HEK293 (cell line): Measurements from ENCODE around the gene MYBPC3.

Source experiments
- CTCF ChIA-PET: fragments of 350-600 bp; formaldehyde crosslinking; extraction: SDS; loops from one replicate; lab custom pipeline; 2021; ENCODE audit warnings: antibody characterized with exemption; lab: Yijun Ruan, JAX
- POLR2A ChIA-PET: fragments of 300-600 bp; formaldehyde crosslinking; extraction: SDS; loops from one replicate; lab custom pipeline; 2020; ENCODE audit warnings: antibody characterized with exemption, inconsistent platforms; lab: Yijun Ruan, JAX
- H3K27ac ChIP-seq: fragments of 200-500 bp; sonication (Bioruptor generic); 2 replicates; pipeline ENCODE4 v1.5.1; 2014; ENCODE audit warnings: low read depth, low read length, control low read depth, inconsistent platforms; ENCODE audit errors: extremely low read depth
- H3K36me3 ChIP-seq, 2 experiments: fragments of 200-500 bp in 1 of 2; sonication (Bioruptor generic) in 1 of 2; 1 replicate in 1 of 2; 2 replicates in 1 of 2; pipeline ENCODE4 v1.5.1; 2014 to 2017; ENCODE audit warnings: inconsistent platforms in 2 of 2, low read length in 2 of 2; ENCODE audit not compliant: control insufficient read depth in 2 of 2, insufficient read depth in 1 of 2
- H3K4me1 ChIP-seq: fragments of 200-500 bp; sonication (Bioruptor generic); 2 replicates; pipeline ENCODE4 v1.5.1; 2014; ENCODE audit warnings: mild to moderate bottlenecking, low read length, inconsistent platforms; ENCODE audit not compliant: control insufficient read depth, insufficient read depth
- H3K4me3 ChIP-seq: 2 replicates; pipeline ENCODE4 v1.5.1; 2011; ENCODE audit warnings: low read depth, mild to moderate bottlenecking, control low read depth, low read length, moderate library complexity
- H3K9me3 ChIP-seq: fragments of 200-500 bp; sonication (Bioruptor generic); 2 replicates; pipeline ENCODE4 v1.5.1; 2014; ENCODE audit warnings: low read depth, low read length, inconsistent platforms; ENCODE audit not compliant: control insufficient read depth, insufficient read depth
- EGR2 ChIP-seq: fragments of 450-650 bp; formaldehyde crosslinking; IDR thresholded peaks from 2 replicates; pipeline ENCODE4 v1.5.1; 2016; ENCODE audit warnings: low read depth, missing biosample characterization, missing genetic modification characterization
- FEZF1 ChIP-seq: fragments of 450-650 bp; formaldehyde crosslinking; IDR thresholded peaks from 2 replicates; pipeline ENCODE4 v1.5.1; 2016; ENCODE audit warnings: missing biosample characterization, missing genetic modification characterization
- GLI4 ChIP-seq: fragments of 450-650 bp; formaldehyde crosslinking; IDR thresholded peaks from 2 replicates; pipeline ENCODE4 v1.5.1; 2016; ENCODE audit warnings: missing biosample characterization, missing genetic modification characterization
- IKZF3 ChIP-seq: fragments of 450-650 bp; IDR thresholded peaks from 2 replicates; pipeline ENCODE4 v1.5.0; 2018; ENCODE audit warnings: missing biosample characterization, mild to moderate bottlenecking, missing genetic modification characterization, moderate library complexity
- TRIM28 ChIP-seq: IDR thresholded peaks from 2 replicates; pipeline ENCODE4 v1.6.1; 2011; ENCODE audit warnings: low read length, control low read depth, borderline replicate concordance
- ZFHX2 ChIP-seq: fragments of 450-650 bp; formaldehyde crosslinking; conservative IDR thresholded peaks from 2 replicates; pipeline ENCODE4 v1.5.1; 2016; ENCODE audit warnings: missing biosample characterization, missing genetic modification characterization
- ZIC2 ChIP-seq: fragments of 450-650 bp; formaldehyde crosslinking; IDR thresholded peaks from 2 replicates; pipeline ENCODE4 v1.5.1; 2016; ENCODE audit warnings: missing biosample characterization, missing genetic modification characterization
- ZNF138 ChIP-seq: fragments of 450-650 bp; formaldehyde crosslinking; IDR thresholded peaks from 2 replicates; pipeline ENCODE4 v1.5.1; 2016; ENCODE audit warnings: missing biosample characterization, missing genetic modification characterization, borderline replicate concordance
- ZNF274 ChIP-seq, 2 experiments: fragments of 200-500 bp in 1 of 2; fragments of 450-650 bp in 1 of 2; sonication (Bioruptor generic) in 1 of 2; formaldehyde crosslinking in 1 of 2; IDR thresholded peaks; 2 replicates each; pipeline versions ENCODE4 v1.5.1 to v1.6.1; 2014 to 2016; ENCODE audit warnings: borderline replicate concordance in 1 of 2, inconsistent platforms in 1 of 2, low read length in 1 of 2, missing biosample characterization in 1 of 2, missing genetic modification characterization in 1 of 2
- ZNF404 ChIP-seq: fragments of 450-650 bp; formaldehyde crosslinking; IDR thresholded peaks from 2 replicates; pipeline ENCODE4 v1.5.1; 2017; ENCODE audit warnings: missing biosample characterization, missing genetic modification characterization
- ZNF416 ChIP-seq: fragments of 450-650 bp; formaldehyde crosslinking; IDR thresholded peaks from 2 replicates; pipeline ENCODE4 v1.5.1; 2016; ENCODE audit warnings: missing biosample characterization, missing genetic modification characterization
- ZNF544 ChIP-seq: fragments of 450-650 bp; formaldehyde crosslinking; IDR thresholded peaks from 2 replicates; pipeline ENCODE4 v1.5.0; 2017; ENCODE audit warnings: missing biosample characterization, missing genetic modification characterization
- ZNF548 ChIP-seq: fragments of 450-650 bp; formaldehyde crosslinking; IDR thresholded peaks from 2 replicates; pipeline ENCODE4 v1.5.1; 2016; ENCODE audit warnings: missing biosample characterization, missing genetic modification characterization
- ZNF600 ChIP-seq: fragments of 450-650 bp; formaldehyde crosslinking; IDR thresholded peaks from 2 replicates; pipeline ENCODE4 v1.5.1; 2016; ENCODE audit warnings: missing biosample characterization, missing genetic modification characterization
- ZNF704 ChIP-seq: fragments of 450-650 bp; formaldehyde crosslinking; IDR thresholded peaks from 2 replicates; pipeline ENCODE4 v1.5.1; 2016; ENCODE audit warnings: missing biosample characterization, missing genetic modification characterization
- TF ChIP-seq, protein P1 (sequence below): fragments of 450-650 bp; formaldehyde crosslinking; IDR thresholded peaks from 2 replicates; pipeline ENCODE4 v1.5.1; 2016; ENCODE audit warnings: missing biosample characterization, missing genetic modification characterization
- TF ChIP-seq, protein P2 (sequence below): fragments of 450-650 bp; formaldehyde crosslinking; conservative IDR thresholded peaks from 2 replicates; pipeline ENCODE4 v1.5.1; 2016; ENCODE audit warnings: low read depth, missing biosample characterization, missing genetic modification characterization
- TF ChIP-seq, protein P3 (sequence below): fragments of 450-650 bp; formaldehyde crosslinking; IDR thresholded peaks from 2 replicates; pipeline ENCODE4 v1.5.1; 2016; ENCODE audit warnings: missing biosample characterization, missing genetic modification characterization
- TF ChIP-seq, protein P4 (sequence below): fragments of 450-650 bp; formaldehyde crosslinking; IDR thresholded peaks from 2 replicates; pipeline ENCODE4 v1.5.1; 2016; ENCODE audit warnings: missing biosample characterization, missing genetic modification characterization

Gene MYBPC3

DNA sequence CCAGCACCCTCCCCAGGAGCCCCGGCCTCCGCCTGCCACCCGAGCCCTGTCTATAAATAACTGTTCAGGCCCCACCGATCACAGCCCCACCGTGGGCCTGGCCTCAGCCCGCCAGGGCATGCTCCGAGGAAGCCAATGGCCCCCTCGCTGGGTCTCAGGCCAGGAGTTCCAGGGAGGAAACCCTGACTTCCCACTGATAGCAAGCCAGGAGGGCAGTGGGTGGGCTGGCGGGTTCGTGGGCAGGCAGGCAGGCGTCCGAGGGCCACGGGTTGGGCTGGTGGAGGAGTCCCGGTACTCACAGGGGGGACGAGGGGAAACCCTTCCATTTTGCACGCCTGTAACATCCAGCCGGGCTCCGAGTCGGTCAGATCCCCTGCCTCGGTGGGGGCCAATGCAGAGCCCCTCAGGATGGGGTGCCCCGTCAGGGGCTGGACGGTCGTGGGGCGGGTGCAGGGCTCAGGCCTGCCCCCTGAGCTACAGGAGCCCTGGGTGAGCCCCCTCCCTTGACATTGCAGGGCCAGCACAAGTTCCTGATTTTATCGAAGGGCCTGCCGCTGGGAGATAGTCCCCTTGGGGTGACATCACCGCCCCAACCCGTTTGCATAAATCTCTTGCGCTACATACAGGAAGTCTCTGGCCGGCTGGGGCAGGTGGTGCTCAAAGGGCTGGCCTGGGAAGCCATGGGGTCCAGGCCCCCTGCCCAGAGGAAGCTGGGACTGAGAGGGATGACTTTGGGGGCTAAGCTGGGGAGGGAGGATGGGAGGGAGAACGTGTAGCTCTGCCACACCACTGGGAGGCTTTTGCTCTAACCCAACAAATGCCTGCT is 25.7 kb upstream of the MYBPC3 start, which contains the start of gene SPI1:
Gene SPI1 (minus strand): TSS at position 538 of the 826 bp plus-strand sequence. CDS start 194 bp downstream, at position 344.
- no peak within 1 kb of the TSS for H3K27ac ChIP-seq
- no peaks in the 10 kb centered on the region for H3K36me3 ChIP-seq
- CTCF ChIA-PET = no interaction called here
- POLR2A ChIA-PET = no interaction called here
- H3K4me1 ChIP-seq = no peaks in the 10 kb centered on the region
- TF ChIP-seq, protein P1, sequence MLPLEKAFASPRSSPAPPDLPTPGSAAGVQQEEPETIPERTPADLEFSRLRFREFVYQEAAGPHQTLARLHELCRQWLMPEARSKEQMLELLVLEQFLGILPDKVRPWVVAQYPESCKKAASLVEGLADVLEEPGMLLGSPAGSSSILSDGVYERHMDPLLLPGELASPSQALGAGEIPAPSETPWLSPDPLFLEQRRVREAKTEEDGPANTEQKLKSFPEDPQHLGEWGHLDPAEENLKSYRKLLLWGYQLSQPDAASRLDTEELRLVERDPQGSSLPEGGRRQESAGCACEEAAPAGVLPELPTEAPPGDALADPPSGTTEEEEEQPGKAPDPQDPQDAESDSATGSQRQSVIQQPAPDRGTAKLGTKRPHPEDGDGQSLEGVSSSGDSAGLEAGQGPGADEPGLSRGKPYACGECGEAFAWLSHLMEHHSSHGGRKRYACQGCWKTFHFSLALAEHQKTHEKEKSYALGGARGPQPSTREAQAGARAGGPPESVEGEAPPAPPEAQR (tag by site-specific recombination) = no peak
- TF ChIP-seq ZIC2 (tag by site-specific recombination) (peak; percentile 38; the same call in 1 of the 2 replicates), ZNF416 (tag by site-specific recombination) (no peak), ZNF544 (tag by site-specific recombination) (no peak), ZFHX2 (tag by site-specific recombination) (peak; percentile 63), ZNF704 (tag by site-specific recombination) (no peak), TRIM28 (no peak), ZNF404 (tag by site-specific recombination) (no peak), ZNF600 (tag by site-specific recombination) (no peak), EGR2 (tag by site-specific recombination) (peak; percentile 52; the same call in 1 of the 2 replicates), ZNF138 (no peak), IKZF3 (tag by site-specific recombination) (no peak), GLI4 (tag by site-specific recombination) (no peak)
- H3K9me3 ChIP-seq = no peaks in the 10 kb centered on the region
- no peak within 1 kb of the TSS for H3K4me3 ChIP-seq

DNA sequence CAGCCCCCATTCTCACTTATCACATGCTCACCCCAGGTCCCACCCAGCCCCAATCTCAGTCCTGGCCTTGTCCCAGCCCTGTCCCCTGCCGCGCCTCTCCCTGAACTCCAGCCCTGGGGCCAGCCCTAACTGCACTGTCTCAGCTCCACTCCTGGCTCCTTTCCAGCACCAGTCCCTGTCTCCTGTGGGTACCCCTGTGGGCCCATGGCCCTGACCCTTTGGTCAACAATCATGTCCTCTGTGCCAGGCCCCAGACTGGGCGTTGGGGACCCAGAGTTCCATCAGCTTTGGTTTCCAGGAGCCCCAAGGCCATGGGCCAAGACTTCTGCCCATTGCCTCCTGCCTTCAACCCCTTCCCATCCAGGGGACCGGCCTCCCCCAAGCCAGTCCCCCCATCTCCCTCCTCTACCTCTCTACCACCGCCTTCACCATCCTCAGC is 25.1 kb upstream of the MYBPC3 start:
- Histone ChIP-seq H3K27ac (no peak overlapping the region), H3K4me1 (no peaks in the 10 kb centered on the region), H3K9me3 (no peaks in the 10 kb centered on the region), H3K4me3 (no peak overlapping the region), H3K36me3 (no peaks in the 10 kb centered on the region)
- ChIA-PET CTCF (no interaction called here), POLR2A (no interaction called here)
- TF ChIP-seq ZNF548 (peak; percentile 79), FEZF1 (tag by site-specific recombination) (no peak), ZNF274 (IDR thresholded peaks at IDR 0.05; ENCODE audit: low read length) (no peak), ZNF274 (tag by site-specific recombination; IDR thresholded peaks at IDR 0.05; ENCODE audit: borderline replicate concordance) (no peak)
- TF ChIP-seq, protein P2, sequence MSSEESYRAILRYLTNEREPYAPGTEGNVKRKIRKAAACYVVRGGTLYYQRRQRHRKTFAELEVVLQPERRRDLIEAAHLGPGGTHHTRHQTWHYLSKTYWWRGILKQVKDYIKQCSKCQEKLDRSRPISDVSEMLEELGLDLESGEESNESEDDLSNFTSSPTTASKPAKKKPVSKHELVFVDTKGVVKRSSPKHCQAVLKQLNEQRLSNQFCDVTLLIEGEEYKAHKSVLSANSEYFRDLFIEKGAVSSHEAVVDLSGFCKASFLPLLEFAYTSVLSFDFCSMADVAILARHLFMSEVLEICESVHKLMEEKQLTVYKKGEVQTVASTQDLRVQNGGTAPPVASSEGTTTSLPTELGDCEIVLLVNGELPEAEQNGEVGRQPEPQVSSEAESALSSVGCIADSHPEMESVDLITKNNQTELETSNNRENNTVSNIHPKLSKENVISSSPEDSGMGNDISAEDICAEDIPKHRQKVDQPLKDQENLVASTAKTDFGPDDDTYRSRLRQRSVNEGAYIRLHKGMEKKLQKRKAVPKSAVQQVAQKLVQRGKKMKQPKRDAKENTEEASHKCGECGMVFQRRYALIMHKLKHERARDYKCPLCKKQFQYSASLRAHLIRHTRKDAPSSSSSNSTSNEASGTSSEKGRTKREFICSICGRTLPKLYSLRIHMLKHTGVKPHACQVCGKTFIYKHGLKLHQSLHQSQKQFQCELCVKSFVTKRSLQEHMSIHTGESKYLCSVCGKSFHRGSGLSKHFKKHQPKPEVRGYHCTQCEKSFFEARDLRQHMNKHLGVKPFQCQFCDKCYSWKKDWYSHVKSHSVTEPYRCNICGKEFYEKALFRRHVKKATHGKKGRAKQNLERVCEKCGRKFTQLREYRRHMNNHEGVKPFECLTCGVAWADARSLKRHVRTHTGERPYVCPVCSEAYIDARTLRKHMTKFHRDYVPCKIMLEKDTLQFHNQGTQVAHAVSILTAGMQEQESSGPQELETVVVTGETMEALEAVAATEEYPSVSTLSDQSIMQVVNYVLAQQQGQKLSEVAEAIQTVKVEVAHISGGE (tag by site-specific recombination) = no peak
- TF ChIP-seq, protein P3, sequence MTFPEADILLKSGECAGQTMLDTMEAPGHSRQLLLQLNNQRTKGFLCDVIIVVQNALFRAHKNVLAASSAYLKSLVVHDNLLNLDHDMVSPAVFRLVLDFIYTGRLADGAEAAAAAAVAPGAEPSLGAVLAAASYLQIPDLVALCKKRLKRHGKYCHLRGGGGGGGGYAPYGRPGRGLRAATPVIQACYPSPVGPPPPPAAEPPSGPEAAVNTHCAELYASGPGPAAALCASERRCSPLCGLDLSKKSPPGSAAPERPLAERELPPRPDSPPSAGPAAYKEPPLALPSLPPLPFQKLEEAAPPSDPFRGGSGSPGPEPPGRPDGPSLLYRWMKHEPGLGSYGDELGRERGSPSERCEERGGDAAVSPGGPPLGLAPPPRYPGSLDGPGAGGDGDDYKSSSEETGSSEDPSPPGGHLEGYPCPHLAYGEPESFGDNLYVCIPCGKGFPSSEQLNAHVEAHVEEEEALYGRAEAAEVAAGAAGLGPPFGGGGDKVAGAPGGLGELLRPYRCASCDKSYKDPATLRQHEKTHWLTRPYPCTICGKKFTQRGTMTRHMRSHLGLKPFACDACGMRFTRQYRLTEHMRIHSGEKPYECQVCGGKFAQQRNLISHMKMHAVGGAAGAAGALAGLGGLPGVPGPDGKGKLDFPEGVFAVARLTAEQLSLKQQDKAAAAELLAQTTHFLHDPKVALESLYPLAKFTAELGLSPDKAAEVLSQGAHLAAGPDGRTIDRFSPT = no peak
- TF ChIP-seq, protein P4, sequence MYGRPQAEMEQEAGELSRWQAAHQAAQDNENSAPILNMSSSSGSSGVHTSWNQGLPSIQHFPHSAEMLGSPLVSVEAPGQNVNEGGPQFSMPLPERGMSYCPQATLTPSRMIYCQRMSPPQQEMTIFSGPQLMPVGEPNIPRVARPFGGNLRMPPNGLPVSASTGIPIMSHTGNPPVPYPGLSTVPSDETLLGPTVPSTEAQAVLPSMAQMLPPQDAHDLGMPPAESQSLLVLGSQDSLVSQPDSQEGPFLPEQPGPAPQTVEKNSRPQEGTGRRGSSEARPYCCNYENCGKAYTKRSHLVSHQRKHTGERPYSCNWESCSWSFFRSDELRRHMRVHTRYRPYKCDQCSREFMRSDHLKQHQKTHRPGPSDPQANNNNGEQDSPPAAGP = no peak
